OCI-LY1 (cell line): ENCODE results near the gene HDAC6.

Experiments used
- H2AFZ ChIP-seq: fragments of 200-600 bp; sonication (generic), shearing (Covaris generic); 2 replicates; pipeline ENCODE4 v1.6.0; 2014; ENCODE audit warnings: antibody characterized with exemption, mild to moderate bottlenecking, low read length
- H3F3A ChIP-seq: fragments of 200-600 bp; sonication (generic), shearing (Covaris generic); 2 replicates; pipeline ENCODE4 v1.6.0; 2014; ENCODE audit warnings: mild to moderate bottlenecking, antibody characterized with exemption, low read length, moderate library complexity; ENCODE audit not compliant: insufficient read depth
- H3K27ac ChIP-seq: fragments of 200-600 bp; sonication (generic); 2 replicates; pipeline ENCODE4 v1.5.1; 2014; ENCODE audit warnings: low read length, mixed run types, mild to moderate bottlenecking, low read depth; ENCODE audit not compliant: poor library complexity, severe bottlenecking
- H3K27me3 ChIP-seq: fragments of 200-600 bp; sonication (generic); 2 replicates; pipeline ENCODE4 v1.6.0; 2014; ENCODE audit warnings: antibody characterized with exemption, mild to moderate bottlenecking, low read length, moderate library complexity; ENCODE audit not compliant: insufficient read depth
- H3K36me3 ChIP-seq: fragments of 200-600 bp; sonication (generic); 2 replicates; pipeline ENCODE4 v1.6.1; 2014; ENCODE audit warnings: mild to moderate bottlenecking, antibody characterized with exemption, low read length, moderate library complexity, mixed read lengths; ENCODE audit not compliant: insufficient read depth
- H3K4me1 ChIP-seq: fragments of 200-600 bp; sonication (generic); 2 replicates; pipeline ENCODE4 v1.5.1; 2014; ENCODE audit warnings: mild to moderate bottlenecking, low read length, moderate library complexity; ENCODE audit not compliant: insufficient read depth, severe bottlenecking
- H3K4me2 ChIP-seq: fragments of 200-600 bp; sonication (generic), shearing (Covaris generic); 2 replicates; pipeline ENCODE4 v1.6.1; 2014; ENCODE audit warnings: low read length
- H3K4me3 ChIP-seq: fragments of 200-600 bp; sonication (generic); 2 replicates; pipeline ENCODE4 v1.5.1; 2014; ENCODE audit warnings: low read length, low read depth, mild to moderate bottlenecking, mixed read lengths; ENCODE audit not compliant: poor library complexity, severe bottlenecking
- H3K79me2 ChIP-seq: fragments of 200-600 bp; shearing (Covaris generic); 2 replicates; pipeline ENCODE4 v1.6.1; 2016; ENCODE audit warnings: mixed run types, low read length, mixed read lengths; ENCODE audit not compliant: insufficient read depth
- H3K9ac ChIP-seq: fragments of 200-600 bp; sonication (generic), shearing (Covaris generic); 2 replicates; pipeline ENCODE4 v1.6.1; 2014; ENCODE audit warnings: mild to moderate bottlenecking, low read length, mixed read lengths
- H3K9me2 ChIP-seq: fragments of 200-600 bp; sonication (generic), shearing (Covaris generic); 2 replicates; pipeline ENCODE4 v1.6.1; 2014; ENCODE audit warnings: low read depth, mild to moderate bottlenecking, low read length, mixed read lengths
- H3K9me3 ChIP-seq: fragments of 200-600 bp; shearing (Covaris generic); 2 replicates; pipeline ENCODE4 v1.6.1; 2014; ENCODE audit warnings: low read length, mixed read lengths
- H4K20me1 ChIP-seq: fragments of 200-600 bp; sonication (generic), shearing (Covaris generic); 2 replicates; pipeline ENCODE4 v1.6.0; 2016; ENCODE audit warnings: mild to moderate bottlenecking, low read length; ENCODE audit not compliant: insufficient read depth
- CTCF ChIP-seq: fragments of 200-600 bp; sonication (generic), shearing (Covaris generic); IDR thresholded peaks from 2 replicates; pipeline ENCODE4 v1.5.1; 2017; ENCODE audit warnings: mild to moderate bottlenecking, antibody characterized with exemption, low read length, moderate library complexity, mixed read lengths
- EZH2 ChIP-seq: fragments of 200-600 bp; sonication (generic), shearing (Covaris generic); IDR thresholded peaks from 2 replicates; pipeline ENCODE4 v1.8.0; 2017; ENCODE audit warnings: borderline replicate concordance, mixed run types, mild to moderate bottlenecking, antibody characterized with exemption, low read length, moderate library complexity, mixed read lengths

Gene HDAC6

GRCh38 chrX:48802089-48802904 lies 430 bp downstream of the HDAC6 start:
- Histone ChIP-seq H3F3A (no peaks in the 10 kb centered on the region), H3K79me2 (no peaks in the 10 kb centered on the region), H3K27ac (peak overlapping the region; percentile 81), H3K4me1 (peaks cover 15% of the 10 kb centered on the region), H3K4me3 (peak overlapping the region; percentile 63), H3K9me2 (no peaks in the 10 kb centered on the region), H3K9ac (peak overlapping the region; percentile 73), H3K4me2 (peak overlapping the region; percentile 71), H3K36me3 (no peaks in the 10 kb centered on the region), H3K27me3 (no peaks in the 10 kb centered on the region), H4K20me1 (no peaks in the 10 kb centered on the region), H2AFZ (no peak overlapping the region), H3K9me3 (no peaks in the 10 kb centered on the region)
- TF ChIP-seq CTCF (no peak), EZH2 (no peak)

GRCh38 chrX:48802905-48803200 lies 986 bp downstream of the HDAC6 start:
- Histone ChIP-seq H4K20me1 (no peaks in the 10 kb centered on the region), H3K4me2 (peak overlapping the region; percentile 71), H2AFZ (no peak overlapping the region), H3K9me3 (no peaks in the 10 kb centered on the region), H3K27ac (peak overlapping the region; percentile 81), H3K36me3 (no peaks in the 10 kb centered on the region), H3K9ac (peak overlapping the region; percentile 73), H3K79me2 (no peaks in the 10 kb centered on the region), H3K4me1 (peaks cover 15% of the 10 kb centered on the region), H3K4me3 (peak overlapping the region; percentile 63), H3K9me2 (no peaks in the 10 kb centered on the region), H3K27me3 (no peaks in the 10 kb centered on the region), H3F3A (no peaks in the 10 kb centered on the region)
- TF ChIP-seq EZH2, result no peak

GRCh38 chrX:48806081-48806480 lies 4.2 kb downstream of the HDAC6 start:
- Histone ChIP-seq H3K27me3 (no peaks in the 10 kb centered on the region), H4K20me1 (no peaks in the 10 kb centered on the region), H3K4me2 (no peak overlapping the region), H3K9ac (no peak overlapping the region), H3K27ac (no peak overlapping the region), H3K4me3 (no peak overlapping the region), H3F3A (no peaks in the 10 kb centered on the region), H3K79me2 (no peaks in the 10 kb centered on the region), H3K36me3 (no peaks in the 10 kb centered on the region), H3K4me1 (peaks cover 8% of the 10 kb centered on the region), H3K9me3 (no peaks in the 10 kb centered on the region), H3K9me2 (no peaks in the 10 kb centered on the region), H2AFZ (no peak overlapping the region)
- TF ChIP-seq CTCF (peak; percentile 8; the same call in 1 of the 2 replicates), EZH2 (no peak)

GRCh38 chrX:48813644-48814043 lies 11.8 kb downstream of the HDAC6 start:
- no peak overlapping the region for H3K27ac ChIP-seq
- TF ChIP-seq CTCF, result no peak
- TF ChIP-seq EZH2, result no peak
- H3K9me2 ChIP-seq, result no peaks in the 10 kb centered on the region
- H3F3A ChIP-seq, result no peaks in the 10 kb centered on the region
- H3K4me3 ChIP-seq, result no peak overlapping the region
- H2AFZ ChIP-seq, result no peak overlapping the region
- H3K4me1 ChIP-seq, result no peaks in the 10 kb centered on the region
- no peaks in the 10 kb centered on the region for H3K79me2 ChIP-seq
- H3K9me3 ChIP-seq, result no peaks in the 10 kb centered on the region
- H4K20me1 ChIP-seq, result no peaks in the 10 kb centered on the region
- no peak overlapping the region for H3K9ac ChIP-seq
- no peaks in the 10 kb centered on the region for H3K27me3 ChIP-seq
- H3K4me2 ChIP-seq, result no peak overlapping the region
- H3K36me3 ChIP-seq, result no peaks in the 10 kb centered on the region
